Stimulated activated CD8-positive, alpha-beta memory T cell treated with anti-CD3 and anti-CD28 coated beads, Interleukin-12 subunit alpha, Interleukin-12 subunit beta, amount 100 ng/mL, for 24 hours (primary cell): ENCODE measurements around the gene MOB1A.
A peak's percentile ranks its signal among the peaks of the same experiment; 100 is the strongest.
"Not testable (repeated sequence)": the region's sequence is repeated elsewhere in the genome, so short reads cannot be mapped to it uniquely, and the experiment has no call there.

Experiments
- DNase-seq: peaks from one replicate; pipeline ENCODE4 v3.0.0-alpha.2; 2020; ENCODE audit errors: extremely low read depth

MOB1A gene

GRCh38 chr2:74148457-74149246 is 30.0 kb downstream of the MOB1A start:
- DNase-seq: no peak

DNA sequence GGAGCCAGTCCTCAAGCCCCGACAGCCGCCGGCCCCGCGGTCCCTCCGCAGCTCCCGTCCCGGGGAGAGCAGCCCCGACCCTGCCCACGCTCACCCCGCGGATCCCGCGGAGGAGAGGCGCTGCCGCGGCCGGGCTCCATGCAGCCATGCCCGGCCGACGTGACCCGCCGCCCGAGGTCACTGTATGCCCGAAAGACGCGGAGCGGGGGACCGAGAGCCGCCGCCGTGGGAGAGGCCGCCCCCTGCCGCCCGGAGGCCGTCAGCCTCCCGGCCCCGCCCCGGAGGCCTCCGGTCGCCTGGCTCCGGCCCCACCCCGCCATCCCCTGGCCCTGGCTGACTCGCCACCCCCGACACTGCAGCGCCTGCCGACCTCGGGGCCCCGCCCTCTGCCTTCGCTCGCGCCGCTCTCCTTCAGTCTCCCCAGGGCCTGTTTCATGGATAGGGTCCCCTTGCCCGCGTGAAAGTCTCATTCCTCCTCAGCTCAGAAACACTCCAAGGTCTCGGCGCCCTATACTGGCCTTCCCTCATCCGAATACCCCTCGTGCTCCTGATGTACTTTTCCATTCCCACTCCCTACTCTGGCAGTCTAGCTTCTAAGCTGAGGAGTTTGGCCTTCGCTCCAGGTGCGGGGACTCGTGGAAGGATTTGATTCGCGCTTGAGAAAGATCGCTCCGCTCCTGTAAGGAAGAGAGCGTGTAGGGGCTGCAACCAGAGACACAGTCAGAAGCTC is 30.8 kb downstream of the MOB1A start, which contains the start of gene BOLA3:
Gene BOLA3 (minus strand): TSS at position 186 of the 730 bp plus-strand sequence. CDS start 38 bp downstream, at position 148.
- peak; percentile 74 for DNase-seq

DNA sequence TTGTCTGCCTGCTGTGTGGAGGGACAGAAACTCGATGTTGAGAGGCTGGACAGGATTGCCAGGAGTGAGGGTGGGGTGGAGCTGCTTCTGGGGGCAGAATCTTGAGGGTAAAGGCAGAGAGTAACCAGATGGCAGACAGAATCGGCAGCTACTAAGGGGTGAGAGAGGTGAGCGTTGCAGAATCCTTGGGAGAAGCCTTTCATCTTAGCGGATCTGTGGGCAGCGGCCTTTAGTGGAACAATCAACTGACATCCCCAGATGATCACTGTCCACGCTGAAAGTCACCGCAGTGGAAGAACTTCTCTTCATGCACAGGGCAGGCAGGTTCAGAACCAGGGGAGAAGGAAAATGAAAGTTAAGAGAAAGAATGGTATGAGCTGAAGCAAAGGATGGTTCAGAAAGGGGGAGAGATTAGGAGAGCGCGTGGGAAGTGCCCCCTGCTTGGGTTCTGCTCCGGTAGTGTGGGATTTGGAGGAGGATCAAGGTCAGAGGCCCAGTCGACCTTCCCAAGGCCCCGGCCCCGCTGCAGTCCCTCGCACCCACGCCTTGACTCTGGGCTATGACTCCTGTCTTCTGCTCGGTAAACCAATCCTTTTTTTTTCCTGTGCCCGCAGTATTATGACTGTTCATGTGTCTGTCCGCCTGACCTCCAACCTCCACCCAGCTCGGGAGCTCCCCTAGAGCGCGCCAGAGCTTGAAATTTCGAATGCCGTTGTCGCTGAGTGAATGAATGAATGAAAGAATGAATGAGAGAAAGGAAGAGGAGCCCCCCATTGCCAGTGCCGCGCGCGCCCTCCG is 31.6 kb downstream of the MOB1A start:
- DNase-seq: peak; percentile 3

- DNase-seq: no peak
Observed at GRCh38 chr2:74142340-74142739, 36.3 kb downstream of the MOB1A start.

DNA sequence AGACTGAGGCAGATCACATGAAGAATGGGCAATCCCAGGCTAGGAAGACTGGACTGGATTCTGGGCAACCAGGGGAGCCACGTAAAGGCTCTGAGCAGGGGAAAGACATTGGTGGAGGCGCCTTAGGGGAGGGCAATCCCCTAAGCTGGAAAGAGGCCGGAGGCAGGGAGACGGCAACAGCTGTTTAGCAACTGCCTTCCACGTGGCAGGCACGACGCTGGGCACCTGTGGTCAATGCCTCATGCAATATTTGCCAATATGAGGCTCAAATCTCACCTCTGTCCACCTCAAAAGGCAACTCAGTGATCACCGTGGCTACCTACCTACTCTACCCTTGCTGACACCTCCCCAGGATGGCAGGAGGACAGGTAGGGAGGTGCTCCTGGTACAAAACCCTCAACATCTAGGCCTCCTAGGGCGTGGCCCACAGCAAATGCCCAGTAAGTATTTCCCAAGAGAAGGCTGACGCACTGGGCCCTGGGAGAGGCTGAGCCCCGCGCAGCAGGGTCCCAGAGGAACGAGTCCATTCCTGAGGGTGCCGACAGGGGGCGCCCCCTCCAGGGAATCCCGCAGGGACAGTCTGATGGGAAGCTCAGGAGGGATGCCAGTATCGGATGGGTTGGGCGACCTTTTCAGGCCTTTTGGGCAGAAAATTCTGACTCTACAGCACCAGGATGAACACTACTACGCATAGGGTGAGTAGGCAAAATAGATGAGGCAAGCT is 39.9 kb downstream of the MOB1A start:
- DNase-seq: no peak

- no peak for DNase-seq
Observed at GRCh38 chr2:74137651-74138599, 40.8 kb downstream of the MOB1A start.

DNA sequence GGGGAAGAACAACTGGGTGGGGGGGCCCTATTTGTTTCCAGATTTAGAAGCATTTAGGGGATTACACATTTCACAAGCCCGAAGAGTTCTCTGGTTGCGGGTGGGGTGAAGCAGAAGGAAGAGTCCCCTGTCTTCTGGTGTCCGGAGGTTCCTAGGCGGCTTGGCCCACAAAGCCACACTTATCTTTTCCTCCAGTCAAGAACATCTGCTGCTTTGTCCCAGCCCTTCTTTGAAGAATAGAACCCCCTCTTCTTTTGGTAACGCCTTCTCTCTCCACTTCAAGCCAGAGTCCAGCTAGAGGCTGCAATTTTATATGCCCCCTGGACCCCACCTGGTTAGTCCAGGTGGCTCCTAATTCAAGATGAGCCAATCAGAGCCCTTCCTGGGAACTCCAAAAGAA is 46.8 kb downstream of the MOB1A start:
- no peak for DNase-seq

GRCh38 chr2:74130211-74130995 is 48.3 kb downstream of the MOB1A start:
- DNase-seq: no peak

DNA sequence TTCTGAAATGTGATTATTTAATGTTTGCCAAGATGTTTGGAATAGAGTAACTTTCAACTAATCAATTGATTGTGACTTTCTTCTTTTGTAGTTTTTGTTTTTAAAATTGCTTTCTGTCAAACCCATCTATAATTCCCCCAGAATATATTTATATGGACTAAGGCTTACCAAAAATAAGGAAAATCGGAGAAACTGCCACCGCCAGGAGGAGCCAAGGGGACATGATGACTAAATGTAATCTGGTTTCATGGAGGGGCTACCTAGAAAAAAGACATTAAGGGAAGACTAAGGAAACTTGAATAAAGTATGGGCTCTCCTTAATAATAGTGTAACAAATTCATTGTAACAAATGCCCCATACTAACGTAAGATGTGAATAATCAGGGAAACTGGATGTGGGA is 50.5 kb downstream of the MOB1A start:
- no peak for DNase-seq

GRCh38 chr2:74123955-74124354 is 54.7 kb downstream of the MOB1A start:
- not testable (repeated sequence) for DNase-seq

DNA sequence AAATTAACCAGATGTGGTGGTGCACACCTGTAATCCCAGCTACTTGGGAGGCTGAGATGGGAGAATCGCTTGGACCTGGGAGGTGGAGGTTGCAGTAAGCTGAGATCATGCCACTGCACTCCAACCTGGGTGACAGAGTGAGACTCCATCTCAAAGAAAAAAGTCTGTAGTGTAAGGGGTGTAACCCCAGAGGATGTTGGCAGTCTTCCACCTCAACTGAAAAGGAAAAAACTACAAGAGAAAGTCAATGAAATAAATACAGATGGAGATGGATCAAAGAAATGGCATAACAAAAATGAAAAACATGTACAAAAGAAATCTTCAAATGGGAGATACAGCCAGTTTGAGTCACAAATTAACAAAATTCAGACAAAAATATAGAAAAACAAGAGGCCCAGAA is 56.8 kb downstream of the MOB1A start:
- not testable (repeated sequence) for DNase-seq

DNA sequence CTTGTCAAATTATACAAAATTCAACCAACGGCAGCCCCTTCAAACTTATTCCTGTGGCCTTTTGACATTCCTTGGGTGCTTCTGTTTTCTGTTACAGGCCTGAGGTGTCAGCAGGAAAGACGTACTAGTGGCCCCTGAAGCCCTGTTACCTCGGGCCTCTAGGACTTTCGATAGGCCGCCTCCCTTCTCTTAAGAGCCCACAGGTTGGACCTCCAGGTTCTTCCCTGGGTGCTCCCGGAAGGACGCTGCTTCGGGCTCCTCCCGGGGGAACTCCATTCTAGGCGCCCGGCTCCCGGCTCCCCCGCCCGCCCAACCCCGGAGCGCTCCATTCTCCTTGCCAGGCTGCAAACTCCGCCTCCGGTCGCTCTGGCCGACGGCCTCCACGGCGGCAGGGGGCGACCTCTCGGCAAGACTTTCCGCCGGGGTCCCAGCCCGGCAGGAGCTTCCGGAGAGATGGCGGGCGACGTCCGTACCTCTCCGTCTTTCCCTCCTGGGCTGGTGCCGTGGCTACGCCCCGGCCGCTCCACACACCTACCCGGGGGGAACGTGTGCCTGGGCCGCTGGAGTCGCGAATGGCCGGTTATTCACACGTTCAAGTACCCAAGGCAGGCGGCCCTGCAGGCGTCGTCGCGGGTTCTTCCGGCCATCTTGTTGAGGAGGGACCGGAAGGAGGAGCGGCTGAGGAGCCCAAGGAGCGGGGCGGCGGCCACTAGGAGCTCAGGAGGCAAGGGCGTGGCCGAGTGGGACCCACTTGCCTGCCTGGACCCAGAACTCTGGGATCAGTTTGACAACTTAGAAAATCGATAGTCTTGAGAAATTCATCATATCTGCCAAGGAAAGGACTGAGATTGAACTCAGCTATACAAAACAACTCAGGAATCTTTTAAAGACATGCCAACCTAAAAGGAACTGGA is 58.5 kb downstream of the MOB1A start:
- peak; percentile 76 for DNase-seq

- no peak for DNase-seq
Observed at GRCh38 chr2:74119339-74119738, 59.3 kb downstream of the MOB1A start.

DNA sequence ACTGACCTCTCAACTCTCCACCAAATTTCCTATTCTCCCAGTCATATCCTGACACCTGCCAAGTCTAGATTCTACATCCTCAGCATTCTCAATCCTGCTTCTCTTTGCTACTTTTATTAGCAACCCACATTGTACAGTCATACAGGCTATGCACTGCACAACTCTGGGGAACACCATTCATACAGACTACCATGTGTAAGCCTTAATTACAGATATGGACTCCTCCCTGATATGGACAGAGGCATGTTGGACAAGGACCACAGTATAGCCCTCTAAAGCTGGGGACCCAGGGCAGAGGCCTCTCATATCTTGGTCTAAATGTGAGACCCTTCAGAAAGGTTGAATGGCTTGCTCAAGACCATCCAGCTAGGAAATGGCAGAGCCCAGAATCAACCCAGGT is 67.3 kb downstream of the MOB1A start:
- DNase-seq: no peak

DNA sequence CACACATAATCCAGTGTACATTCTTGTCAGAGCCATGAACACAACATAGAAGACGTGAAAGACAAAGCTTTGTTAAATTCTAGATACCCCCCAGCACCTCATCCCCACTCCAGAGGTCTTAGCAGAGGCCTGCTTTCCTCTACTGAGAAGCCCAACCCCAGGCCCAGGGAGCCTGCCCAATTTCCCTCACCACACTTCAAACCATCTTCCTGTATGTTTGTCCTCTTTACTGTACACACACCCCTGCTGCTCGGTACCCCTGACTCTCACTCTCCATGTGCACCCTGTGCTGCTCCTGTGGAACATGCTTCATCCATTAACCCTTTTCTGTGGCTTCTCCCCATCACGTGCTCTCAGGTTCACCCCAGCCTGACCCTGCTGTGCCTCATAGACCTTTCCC is 68.1 kb downstream of the MOB1A start:
- DNase-seq: no peak

- no peak for DNase-seq
Observed at GRCh38 chr2:74109551-74109950, 69.1 kb downstream of the MOB1A start.

- DNase-seq: no peak
Observed at GRCh38 chr2:74107071-74107470, 71.6 kb downstream of the MOB1A start.

GRCh38 chr2:74105413-74105812 is 73.3 kb downstream of the MOB1A start:
- no peak for DNase-seq

DNA sequence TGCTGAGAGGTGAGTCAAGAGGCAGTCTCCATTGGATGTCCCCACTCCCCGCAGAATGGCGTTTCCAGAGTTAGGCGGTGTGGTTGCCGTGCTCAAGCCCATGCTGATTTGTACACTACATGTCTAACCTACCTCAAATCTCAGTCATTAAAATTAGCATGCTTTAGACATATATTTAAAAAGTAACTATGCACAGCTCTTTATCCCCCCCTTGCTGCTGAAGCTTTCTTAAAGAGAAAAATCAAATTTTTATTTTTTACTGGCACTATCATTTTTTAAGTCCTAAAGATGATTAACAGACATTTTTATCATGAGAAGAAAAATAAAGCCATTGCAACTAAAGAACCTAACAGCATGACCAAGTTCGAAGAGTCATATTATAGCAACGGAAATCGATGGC is 73.8 kb downstream of the MOB1A start:
- DNase-seq: no peak
